Right lobe of liver (tissue), 4 donors: ENCODE results near the gene FAM174B.

ENCODE experiments used
- CTCF ChIP-seq, 4 donors: fragments of 200-600 bp in 3 of 4; fragments of 450-650 bp in 1 of 4; IDR thresholded peaks; one replicate each; pipeline versions ENCODE4 v1.5.1 to v1.8.0; 2016 to 2022; ENCODE audit warnings: antibody characterized with exemption in 4 of 4, mild to moderate bottlenecking in 2 of 4
- POLR2A ChIP-seq: fragments of 450-650 bp; IDR thresholded peaks from one replicate; pipeline ENCODE4 v1.6.1; 2017; ENCODE audit warnings: antibody characterized with exemption, mild to moderate bottlenecking
- donor health status: DM: no; HTN: no; CAD: no.
- donor health status: DM: no; HTN: no; CAD: no.
- donor health status: DM: no; HTN: yes; CAD: no.

- TF ChIP-seq CTCF (IDR thresholded peaks at IDR 0.05): no peak
- no peak for TF ChIP-seq POLR2A
Measured at GRCh38 chr15:92690395-92690794, 34.8 kb upstream of the FAM174B start.
